H9 (cell line): ENCODE measurements around the gene MORN1. TPM values are rescaled to one million over a fixed set of nuclear protein-coding genes. Genes with fewer than 3 reads are reported as not detected.

Experiments
- DNase-seq: peaks from one replicate; pipeline ENCODE4 v3.0.0-alpha.2; 2017
- H2AFZ ChIP-seq: one replicate; pipeline ENCODE4 v1.6.1; 2013; ENCODE audit warnings: mild to moderate bottlenecking, low read length, control low read depth, moderate library complexity
- H2AK5ac ChIP-seq: 2 replicates; pipeline ENCODE4 v1.6.1; 2013; ENCODE audit warnings: low read length, control low read depth, mixed read lengths; ENCODE audit not compliant: insufficient read length
- H2BK120ac ChIP-seq: one replicate; pipeline ENCODE4 v1.6.1; 2013; ENCODE audit warnings: low read depth, mild to moderate bottlenecking, low read length, control low read depth, inconsistent platforms; ENCODE audit not compliant: poor library complexity, severe bottlenecking
- H2BK12ac ChIP-seq: 2 replicates; pipeline ENCODE4 v1.6.1; 2013; ENCODE audit warnings: low read length, control low read depth, mixed read lengths, low read depth; ENCODE audit not compliant: insufficient read length
- H2BK15ac ChIP-seq: 2 replicates; pipeline ENCODE4 v1.6.1; 2013; ENCODE audit warnings: low read depth, low read length, control low read depth
- H2BK20ac ChIP-seq: one replicate; pipeline ENCODE4 v1.6.1; 2013; ENCODE audit warnings: low read depth, mild to moderate bottlenecking, low read length, control low read depth, inconsistent platforms; ENCODE audit not compliant: poor library complexity, severe bottlenecking
- H2BK5ac ChIP-seq: 2 replicates; pipeline ENCODE4 v1.6.1; 2013; ENCODE audit warnings: low read length, control low read depth, mixed read lengths; ENCODE audit not compliant: insufficient read length
- H3K14ac ChIP-seq: 2 replicates; pipeline ENCODE4 v1.6.1; 2013; ENCODE audit warnings: low read length, control low read depth; ENCODE audit not compliant: insufficient read depth
- H3K18ac ChIP-seq: 2 replicates; pipeline ENCODE4 v1.6.1; 2013; ENCODE audit warnings: low read depth, mild to moderate bottlenecking, mixed read lengths, low read length, control low read depth; ENCODE audit not compliant: insufficient read length
- H3K23ac ChIP-seq: 2 replicates; pipeline ENCODE4 v1.6.1; 2013; ENCODE audit warnings: low read length, control low read depth, mixed read lengths, low read depth; ENCODE audit not compliant: insufficient read length
- H3K23me2 ChIP-seq: 2 replicates; pipeline ENCODE4 v1.6.1; 2013; ENCODE audit warnings: low read depth, mild to moderate bottlenecking, mixed read lengths, low read length, control low read depth; ENCODE audit not compliant: insufficient read length, poor library complexity, severe bottlenecking
- H3K27ac ChIP-seq: 2 replicates; pipeline ENCODE4 v1.5.1; 2013; ENCODE audit warnings: low read length, control low read depth, mixed read lengths, low read depth; ENCODE audit not compliant: insufficient read length
- H3K27me3 ChIP-seq: 2 replicates; pipeline ENCODE4 v1.6.1; 2013; ENCODE audit warnings: low read length, control low read depth, inconsistent platforms; ENCODE audit not compliant: insufficient read depth
- H3K4ac ChIP-seq: 2 replicates; pipeline ENCODE4 v1.6.1; 2013; ENCODE audit warnings: low read depth, mild to moderate bottlenecking, control low read depth, inconsistent platforms, low read length, moderate library complexity
- H3K4me1 ChIP-seq: 2 replicates; pipeline ENCODE4 v1.6.1; 2013; ENCODE audit warnings: low read length, control low read depth, inconsistent platforms; ENCODE audit not compliant: insufficient read depth
- H3K4me2 ChIP-seq: 2 replicates; pipeline ENCODE4 v1.6.1; 2013; ENCODE audit warnings: low read length, control low read depth, mixed read lengths; ENCODE audit not compliant: insufficient read length, insufficient read depth
- H3K56ac ChIP-seq: 2 replicates; pipeline ENCODE4 v1.6.1; 2013; ENCODE audit warnings: low read depth, mild to moderate bottlenecking, mixed read lengths, low read length, control low read depth; ENCODE audit not compliant: insufficient read length
- H3K79me1 ChIP-seq: 2 replicates; pipeline ENCODE4 v1.6.1; 2013; ENCODE audit warnings: low read depth, mild to moderate bottlenecking, moderate library complexity, low read length, control low read depth, inconsistent platforms; ENCODE audit not compliant: insufficient read depth, poor library complexity, severe bottlenecking
- H3K79me2 ChIP-seq: 2 replicates; pipeline ENCODE4 v1.6.1; 2013; ENCODE audit warnings: low read length, control low read depth, inconsistent platforms; ENCODE audit not compliant: insufficient read depth
- H3K9ac ChIP-seq: 2 replicates; pipeline ENCODE4 v1.6.1; 2013; ENCODE audit warnings: low read length, control low read depth, mixed read lengths; ENCODE audit not compliant: insufficient read length; ENCODE audit errors: extremely low read depth
- H3K9me3 ChIP-seq: one replicate; pipeline ENCODE4 v1.6.1; 2013; ENCODE audit warnings: low read depth, low read length, inconsistent platforms; ENCODE audit not compliant: control insufficient read depth
- H3T11ph ChIP-seq: one replicate; pipeline ENCODE4 v1.6.1; 2013; ENCODE audit warnings: mild to moderate bottlenecking, low read length, control low read depth, inconsistent platforms
- H4K20me1 ChIP-seq: one replicate; pipeline ENCODE4 v1.6.1; 2013; ENCODE audit not compliant: control insufficient read depth, insufficient read length, insufficient read depth
- H4K5ac ChIP-seq: 2 replicates; pipeline ENCODE4 v1.6.1; 2013; ENCODE audit warnings: low read depth, mild to moderate bottlenecking, mixed read lengths, low read length, control low read depth; ENCODE audit not compliant: insufficient read length
- H4K8ac ChIP-seq: replicated peaks from 2 replicates; pipeline ENCODE4 v1.6.1; 2013; ENCODE audit warnings: low read length, control low read depth, mixed read lengths, low read depth; ENCODE audit not compliant: insufficient read length
- H4K91ac ChIP-seq: 2 replicates; pipeline ENCODE4 v1.6.1; 2013; ENCODE audit warnings: low read depth, mild to moderate bottlenecking, moderate library complexity, mixed read lengths, low read length, control low read depth; ENCODE audit not compliant: insufficient read length
- H3K27ac Mint-ChIP-seq, 3 experiments: 2 replicates in 2 of 3; 3 replicates in 1 of 3; pipeline ENCODE4 v1.8.0; 2020 to 2021; ENCODE audit warnings: mixed read lengths in 3 of 3, mild to moderate bottlenecking in 1 of 3, moderate library complexity in 1 of 3
- H3K27me3 Mint-ChIP-seq: 2 replicates; pipeline ENCODE4 v1.8.0; 2021; ENCODE audit warnings: low read depth, mild to moderate bottlenecking, moderate library complexity, mixed read lengths
- H3K36me3 Mint-ChIP-seq, 3 experiments: 2 replicates in 2 of 3; 3 replicates in 1 of 3; pipeline ENCODE4 v1.8.0; 2020 to 2021; ENCODE audit warnings: low read depth in 3 of 3, mixed read lengths in 3 of 3; ENCODE audit not compliant: insufficient read depth in 1 of 3
- H3K4me1 Mint-ChIP-seq, 2 experiments: 2 replicates each; pipeline ENCODE4 v1.8.0; 2020; ENCODE audit warnings: mixed read lengths in 2 of 2
- H3K4me3 Mint-ChIP-seq, 2 experiments: 2 replicates in 1 of 2; 3 replicates in 1 of 2; pipeline ENCODE4 v1.8.0; 2020 to 2021; ENCODE audit warnings: mild to moderate bottlenecking in 2 of 2, mixed read lengths in 2 of 2, moderate library complexity in 1 of 2
- H3K9me3 Mint-ChIP-seq, 2 experiments: 2 replicates in 1 of 2; 3 replicates in 1 of 2; pipeline ENCODE4 v1.8.0; 2020; ENCODE audit warnings: mild to moderate bottlenecking in 2 of 2, mixed read lengths in 2 of 2, moderate library complexity in 1 of 2
- WGBS: extraction: QIAGEN DNeasy Blood & Tissue Kit; methylation state at CpG from one replicate; pipeline ENCODE4 v1.1.7; 2013; ENCODE audit warnings: missing lambda C conversion rate, low lambda C conversion rate, mixed read lengths; ENCODE audit not compliant: insufficient read length; ENCODE audit errors: extremely low coverage; 5-methylcytosine and 5-hydroxymethylcytosine counted together
- total RNA-seq: library from RNA; stranded (reverse); gene quantifications from 2 replicates; pipeline ENCODE4 v1.2.1, GENCODE V29; 2021
- TF ChIP-seq, protein P1 (sequence below): fragments of 200-600 bp; sonication (generic); conservative IDR thresholded peaks from 3 replicates; pipeline ENCODE4 v1.8.0; 2021; ENCODE audit warnings: antibody characterized with exemption, mild to moderate bottlenecking

Gene MORN1
- total RNA-seq, 1 experiment from 2014 or later = 12.7 TPM

DNA sequence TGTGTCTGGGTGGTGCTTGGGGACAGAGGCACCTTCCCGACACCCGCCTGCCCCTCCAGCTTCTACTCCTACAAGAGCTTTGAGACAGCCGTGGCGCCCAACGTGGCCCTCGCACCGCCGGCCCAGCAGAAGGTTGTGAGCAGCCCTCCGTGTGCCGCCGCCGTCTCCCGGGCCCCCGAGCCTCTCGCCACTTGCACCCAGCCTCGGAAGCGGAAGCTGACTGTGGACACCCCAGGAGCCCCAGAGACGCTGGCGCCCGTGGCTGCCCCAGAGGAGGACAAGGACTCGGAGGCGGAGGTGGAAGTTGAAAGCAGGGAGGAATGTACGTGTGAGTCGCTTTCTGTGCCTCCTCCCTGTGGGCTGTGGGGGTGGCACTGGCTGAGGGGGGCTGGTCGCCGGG lies 87.6 kb downstream of the MORN1 start:
- Mint-ChIP-seq H3K27ac (peak overlapping the region in 2 of 3 experiments; percentile 34 to 74; a peak in 2 of 7 replicates), H3K27me3 (no peaks in the 10 kb centered on the region)
- no peak overlapping the region for H3K18ac ChIP-seq

More for the DNA sequence above, 87.6 kb downstream of the MORN1 start:
- Histone ChIP-seq H2BK5ac (no peak overlapping the region), H2BK15ac (no peak overlapping the region), H3K9me3 (no peaks in the 10 kb centered on the region), H3T11ph (no peak overlapping the region), H3K23ac (no peak overlapping the region), H3K27ac (no peak overlapping the region), H3K4me2 (no peak overlapping the region), H3K79me1 (peaks cover 6% of the 10 kb centered on the region), H3K9ac (no peak overlapping the region), H3K27me3 (no peaks in the 10 kb centered on the region), H2AFZ (no peak overlapping the region), H3K4me1 (no peaks in the 10 kb centered on the region), H2BK12ac (no peak overlapping the region), H4K91ac (no peak overlapping the region), H2AK5ac (no peak overlapping the region), H3K4ac (no peak overlapping the region), H3K14ac (no peak overlapping the region), H4K20me1 (no peaks in the 10 kb centered on the region), H4K5ac (no peak overlapping the region), H3K56ac (no peak overlapping the region), H3K23me2 (no peaks in the 10 kb centered on the region), H4K8ac (no peak overlapping the region), H2BK120ac (no peak overlapping the region), H2BK20ac (no peak overlapping the region), H3K79me2 (peaks cover 7% of the 10 kb centered on the region; the same call in 1 of the 2 replicates)
- peaks cover 22 to 52% (median 47%) of the 10 kb centered on the region in 3 experiments; a peak in 6 of 7 replicates for H3K36me3 Mint-ChIP-seq
- no peaks in the 10 kb centered on the region for H3K9me3 Mint-ChIP-seq
- no peak for DNase-seq
- no CpG with 5 or more reads among the region's 26 CpGs for WGBS
- TF ChIP-seq, protein P1, sequence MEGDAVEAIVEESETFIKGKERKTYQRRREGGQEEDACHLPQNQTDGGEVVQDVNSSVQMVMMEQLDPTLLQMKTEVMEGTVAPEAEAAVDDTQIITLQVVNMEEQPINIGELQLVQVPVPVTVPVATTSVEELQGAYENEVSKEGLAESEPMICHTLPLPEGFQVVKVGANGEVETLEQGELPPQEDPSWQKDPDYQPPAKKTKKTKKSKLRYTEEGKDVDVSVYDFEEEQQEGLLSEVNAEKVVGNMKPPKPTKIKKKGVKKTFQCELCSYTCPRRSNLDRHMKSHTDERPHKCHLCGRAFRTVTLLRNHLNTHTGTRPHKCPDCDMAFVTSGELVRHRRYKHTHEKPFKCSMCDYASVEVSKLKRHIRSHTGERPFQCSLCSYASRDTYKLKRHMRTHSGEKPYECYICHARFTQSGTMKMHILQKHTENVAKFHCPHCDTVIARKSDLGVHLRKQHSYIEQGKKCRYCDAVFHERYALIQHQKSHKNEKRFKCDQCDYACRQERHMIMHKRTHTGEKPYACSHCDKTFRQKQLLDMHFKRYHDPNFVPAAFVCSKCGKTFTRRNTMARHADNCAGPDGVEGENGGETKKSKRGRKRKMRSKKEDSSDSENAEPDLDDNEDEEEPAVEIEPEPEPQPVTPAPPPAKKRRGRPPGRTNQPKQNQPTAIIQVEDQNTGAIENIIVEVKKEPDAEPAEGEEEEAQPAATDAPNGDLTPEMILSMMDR = no peak
- H3K4me3 Mint-ChIP-seq = no peak overlapping the region
- peaks cover 2 to 8% of the 10 kb centered on the region in 2 experiments; a peak in 3 of 4 replicates for H3K4me1 Mint-ChIP-seq
